ENCODE data around the gene CNTLN. TPM values are rescaled to one million over a fixed set of nuclear protein-coding genes. Genes with fewer than 3 reads are reported as not detected.

The CNTLN gene
- total and polyA plus RNA-seq, 2 of the 8 experiments (the other 6 are each of a cell fraction or from before 2014, with no cell fraction given): 4.8 to 10.8 TPM

GRCh38 chr9:17398350-17398749 lies 263.5 kb downstream of the CNTLN start:
- no peak overlapping the region for H2BK20ac ChIP-seq (ENCODE audit: low read length)
- no peaks in the 10 kb centered on the region for H3K36me3 ChIP-seq (ENCODE audit: control insufficient read depth in 2 of 4, insufficient read depth in 4 of 4, low read length in 3 of 4)
- H3K27ac ChIP-seq (ENCODE audit: low read depth, low read length): 0 out of 2 replicates have a peak overlapping the region, but pooled peaks have one; percentile 17
- H2BK15ac ChIP-seq (ENCODE audit: low read length): no peak overlapping the region
- H3K23ac ChIP-seq (ENCODE audit: insufficient read length): no peak overlapping the region
- H2AK5ac ChIP-seq (ENCODE audit: low read depth, low read length): no peak overlapping the region
- H3K56ac ChIP-seq (replicated peaks; ENCODE audit: insufficient read length, low read depth, low read length): no peak overlapping the region
- H3K79me2 ChIP-seq (ENCODE audit: control insufficient read depth in 1 of 2, insufficient read depth in 2 of 2, low read length in 2 of 2): no peaks in the 10 kb centered on the region
- H3K23me2 ChIP-seq (ENCODE audit: low read depth, low read length): no peaks in the 10 kb centered on the region
- no peak overlapping the region for H3K4me3 ChIP-seq (ENCODE audit: extremely low read depth in 1 of 4, insufficient read depth in 2 of 4, low read depth in 3 of 4, low read length in 4 of 4)
- no peak overlapping the region for H3K14ac ChIP-seq (ENCODE audit: insufficient read length)
- H4K5ac ChIP-seq (ENCODE audit: insufficient read length, low read depth, low read length): no peak overlapping the region
- no peak overlapping the region for H3K4me2 ChIP-seq (ENCODE audit: insufficient read depth in 1 of 2, low read depth in 2 of 2, low read length in 2 of 2)
- H4K8ac ChIP-seq (ENCODE audit: extremely low read depth, insufficient read depth, low read length): no peak overlapping the region
- DNase-seq (ENCODE audit: low read depth in 1 of 2, low spot score in 2 of 2): no peak
- H2BK12ac ChIP-seq (ENCODE audit: low read depth, low read length): no peak overlapping the region
- H3K9me3 ChIP-seq (ENCODE audit: insufficient read depth in 2 of 2, low read depth in 1 of 2, low read length in 1 of 2): no peaks in the 10 kb centered on the region
- TF ChIP-seq TCF12 (IDR thresholded peaks at IDR 0.05; ENCODE audit: low read depth, low read length): no peak
- no peak for TF ChIP-seq CTCF (IDR thresholded peaks at IDR 0.05; ENCODE audit: control extremely low read depth in 1 of 3, insufficient read depth in 1 of 3, low read depth in 1 of 3, low read length in 3 of 3)
- TF ChIP-seq SP2 (IDR thresholded peaks at IDR 0.05; ENCODE audit: low read length): no peak
- 79% methylated on average over 2 of the region's 2 CpGs; no CpG with 5 or more reads in 1 of the 2 experiments for WGBS, 2 experiments (ENCODE audit: extremely low coverage in 1 of 2, insufficient coverage in 1 of 2, insufficient read length in 1 of 2, insufficient replicate concordance in 2 of 2, low coverage in 1 of 2, low lambda C conversion rate in 2 of 2, missing lambda C conversion rate in 1 of 2)
- FAIRE-seq: no peak
- no peak overlapping the region for H2BK5ac ChIP-seq (ENCODE audit: low read depth, low read length)
- H2BK120ac ChIP-seq (replicated peaks; ENCODE audit: low read depth, low read length): no peak overlapping the region
- H3K9ac ChIP-seq (replicated peaks in 1 of 4; ENCODE audit: extremely low read depth in 1 of 4, low read depth in 3 of 4, low read length in 3 of 4): no peak overlapping the region
- ChIA-PET POLR2A (ENCODE audit: partially characterized antibody) (no interaction called here), CTCF (ENCODE audit: partially characterized antibody) (interaction anchor here (0.9 to 2.3 kb wide), 4 partner anchors 65 to 336 kb away, joined by 3 to 6 read pairs (median 4); no protein-coding TSS in a partner anchor)
- no peaks in the 10 kb centered on the region for H4K20me1 ChIP-seq (replicated peaks in 1 of 2; ENCODE audit: control insufficient read depth in 1 of 2, insufficient read depth in 2 of 2, low read length in 2 of 2)
- no peaks in the 10 kb centered on the region for H3K79me1 ChIP-seq (ENCODE audit: low read depth, low read length)
- H3K4ac ChIP-seq (replicated peaks; ENCODE audit: insufficient read length, low read depth, low read length): no peak overlapping the region
- no peak overlapping the region for H4K91ac ChIP-seq (replicated peaks; ENCODE audit: insufficient read length, low read length)
- no peak overlapping the region for H3K18ac ChIP-seq (ENCODE audit: extremely low read depth, low read length)
- no peaks in the 10 kb centered on the region for H3K27me3 ChIP-seq (replicated peaks in 1 of 4; ENCODE audit: control insufficient read depth in 3 of 4, extremely low read depth in 1 of 4, insufficient read depth in 3 of 4, low read length in 3 of 4)
- peaks cover 3 to 21% (median 16%) of the 10 kb centered on the region in 4 experiments; a peak in 6 of 7 replicates for H3K4me1 ChIP-seq (replicated peaks in 1 of 4; ENCODE audit: control insufficient read depth in 3 of 4, insufficient read depth in 4 of 4, low read length in 3 of 4)
- no peak overlapping the region for H2AFZ ChIP-seq (ENCODE audit: low read length)
